HL-60 (cell line): ENCODE results near the gene PNMT.

ENCODE experiments used
- GABPA ChIP-seq: IDR thresholded peaks from 2 replicates; pipeline ENCODE4 v1.6.1; 2012; ENCODE audit warnings: low read depth
- POLR2AphosphoS5 ChIP-seq: IDR thresholded peaks from 2 replicates; pipeline ENCODE4 v1.6.1; 2012; ENCODE audit warnings: low read depth
- SPI1 ChIP-seq: IDR thresholded peaks from 2 replicates; pipeline ENCODE4 v1.6.1; 2012; ENCODE audit warnings: low read depth, mild to moderate bottlenecking, borderline replicate concordance
- TF ChIP-seq, protein P1 (sequence below): IDR thresholded peaks from one replicate; pipeline ENCODE4 v1.5.1; 2011; ENCODE audit warnings: low read length, control low read depth, inconsistent platforms; ENCODE audit not compliant: insufficient read depth

DNA sequence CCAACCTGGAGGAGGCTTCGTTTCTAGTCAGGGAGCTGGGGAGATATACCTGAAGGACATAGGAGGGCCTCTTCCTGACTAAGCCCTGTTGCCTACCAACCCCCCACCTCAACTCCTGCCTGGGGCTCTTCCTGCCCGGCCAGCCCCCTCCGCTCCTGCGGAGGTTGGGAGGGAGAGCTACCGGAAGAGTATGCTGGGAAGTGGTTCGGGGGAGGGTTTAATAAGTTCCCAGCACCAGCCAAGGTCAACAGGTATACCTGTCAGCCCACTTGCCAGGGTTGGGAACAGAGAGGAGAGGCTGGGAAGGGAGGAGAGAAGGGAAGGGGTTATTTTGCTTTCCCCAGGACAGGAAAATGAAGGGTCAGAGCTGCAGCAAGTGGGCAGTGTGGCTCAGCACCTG, 36.9 kb upstream of the PNMT start:
- TF ChIP-seq, protein P1, sequence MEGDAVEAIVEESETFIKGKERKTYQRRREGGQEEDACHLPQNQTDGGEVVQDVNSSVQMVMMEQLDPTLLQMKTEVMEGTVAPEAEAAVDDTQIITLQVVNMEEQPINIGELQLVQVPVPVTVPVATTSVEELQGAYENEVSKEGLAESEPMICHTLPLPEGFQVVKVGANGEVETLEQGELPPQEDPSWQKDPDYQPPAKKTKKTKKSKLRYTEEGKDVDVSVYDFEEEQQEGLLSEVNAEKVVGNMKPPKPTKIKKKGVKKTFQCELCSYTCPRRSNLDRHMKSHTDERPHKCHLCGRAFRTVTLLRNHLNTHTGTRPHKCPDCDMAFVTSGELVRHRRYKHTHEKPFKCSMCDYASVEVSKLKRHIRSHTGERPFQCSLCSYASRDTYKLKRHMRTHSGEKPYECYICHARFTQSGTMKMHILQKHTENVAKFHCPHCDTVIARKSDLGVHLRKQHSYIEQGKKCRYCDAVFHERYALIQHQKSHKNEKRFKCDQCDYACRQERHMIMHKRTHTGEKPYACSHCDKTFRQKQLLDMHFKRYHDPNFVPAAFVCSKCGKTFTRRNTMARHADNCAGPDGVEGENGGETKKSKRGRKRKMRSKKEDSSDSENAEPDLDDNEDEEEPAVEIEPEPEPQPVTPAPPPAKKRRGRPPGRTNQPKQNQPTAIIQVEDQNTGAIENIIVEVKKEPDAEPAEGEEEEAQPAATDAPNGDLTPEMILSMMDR, result no peak
- TF ChIP-seq SPI1 (no peak), POLR2AphosphoS5 (no peak), GABPA (no peak)
